Measurements from ENCODE around the gene HSPH1. TPM values are rescaled to one million over a fixed set of nuclear protein-coding genes. Genes with fewer than 3 reads are reported as not detected.

Gene HSPH1
- total RNA-seq, 1 donor from 2014 or later, result 114 TPM

DNA sequence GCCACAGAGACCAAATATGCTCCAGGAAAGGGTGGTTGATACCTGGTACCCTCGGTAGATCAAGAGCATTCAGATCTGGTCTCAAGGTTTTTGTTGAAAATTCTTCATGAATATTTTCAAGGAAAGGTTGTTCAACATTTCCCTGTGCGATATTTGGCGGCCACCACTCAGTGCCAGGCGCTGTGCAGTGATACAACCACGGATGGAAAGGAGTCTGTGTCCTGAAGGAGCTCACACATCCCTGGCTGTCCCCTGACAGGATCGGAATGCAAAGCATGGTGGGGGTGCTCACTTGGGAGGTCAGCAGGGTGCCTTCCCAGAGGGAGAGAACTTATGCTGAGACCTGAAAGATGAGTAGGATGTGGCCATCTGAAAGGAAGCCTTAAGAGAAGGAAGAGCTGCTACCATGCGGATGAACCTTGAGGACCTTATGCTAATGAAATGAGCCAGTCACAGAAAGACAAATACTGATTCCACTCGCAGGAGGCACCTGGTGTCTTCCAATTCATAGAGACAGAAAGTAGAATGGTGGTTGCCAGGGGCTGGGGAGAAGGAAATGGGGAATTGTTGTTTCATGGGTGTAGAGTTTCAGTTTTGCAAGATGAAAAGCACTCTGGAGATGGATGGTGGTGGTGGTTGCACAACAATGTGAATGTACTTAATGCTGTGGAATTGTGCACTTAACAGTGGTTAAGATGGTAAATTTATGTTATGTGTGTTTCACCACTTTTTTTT lies 41.6 kb downstream of the HSPH1 start:
- peaks cover 8% of the 10 kb centered on the region for H3K27me3 Mint-ChIP-seq (ENCODE audit: unreplicated experiment)
- H3K4me1 Mint-ChIP-seq (ENCODE audit: low read depth, unreplicated experiment), result peaks cover 26% of the 10 kb centered on the region
- TF ChIP-seq, protein P1, sequence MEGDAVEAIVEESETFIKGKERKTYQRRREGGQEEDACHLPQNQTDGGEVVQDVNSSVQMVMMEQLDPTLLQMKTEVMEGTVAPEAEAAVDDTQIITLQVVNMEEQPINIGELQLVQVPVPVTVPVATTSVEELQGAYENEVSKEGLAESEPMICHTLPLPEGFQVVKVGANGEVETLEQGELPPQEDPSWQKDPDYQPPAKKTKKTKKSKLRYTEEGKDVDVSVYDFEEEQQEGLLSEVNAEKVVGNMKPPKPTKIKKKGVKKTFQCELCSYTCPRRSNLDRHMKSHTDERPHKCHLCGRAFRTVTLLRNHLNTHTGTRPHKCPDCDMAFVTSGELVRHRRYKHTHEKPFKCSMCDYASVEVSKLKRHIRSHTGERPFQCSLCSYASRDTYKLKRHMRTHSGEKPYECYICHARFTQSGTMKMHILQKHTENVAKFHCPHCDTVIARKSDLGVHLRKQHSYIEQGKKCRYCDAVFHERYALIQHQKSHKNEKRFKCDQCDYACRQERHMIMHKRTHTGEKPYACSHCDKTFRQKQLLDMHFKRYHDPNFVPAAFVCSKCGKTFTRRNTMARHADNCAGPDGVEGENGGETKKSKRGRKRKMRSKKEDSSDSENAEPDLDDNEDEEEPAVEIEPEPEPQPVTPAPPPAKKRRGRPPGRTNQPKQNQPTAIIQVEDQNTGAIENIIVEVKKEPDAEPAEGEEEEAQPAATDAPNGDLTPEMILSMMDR (IDR thresholded peaks at IDR 0.05; ENCODE audit: partially characterized antibody, unreplicated experiment), result no peak
- DNase-seq, result no peak
- H3K9me3 Mint-ChIP-seq (ENCODE audit: unreplicated experiment), result peaks cover 8% of the 10 kb centered on the region
- H3K27ac Mint-ChIP-seq (ENCODE audit: unreplicated experiment), result no peak overlapping the region
- H3K36me3 Mint-ChIP-seq (ENCODE audit: unreplicated experiment), result no peaks in the 10 kb centered on the region
- no peak overlapping the region for H3K4me3 Mint-ChIP-seq (ENCODE audit: unreplicated experiment)

DNA sequence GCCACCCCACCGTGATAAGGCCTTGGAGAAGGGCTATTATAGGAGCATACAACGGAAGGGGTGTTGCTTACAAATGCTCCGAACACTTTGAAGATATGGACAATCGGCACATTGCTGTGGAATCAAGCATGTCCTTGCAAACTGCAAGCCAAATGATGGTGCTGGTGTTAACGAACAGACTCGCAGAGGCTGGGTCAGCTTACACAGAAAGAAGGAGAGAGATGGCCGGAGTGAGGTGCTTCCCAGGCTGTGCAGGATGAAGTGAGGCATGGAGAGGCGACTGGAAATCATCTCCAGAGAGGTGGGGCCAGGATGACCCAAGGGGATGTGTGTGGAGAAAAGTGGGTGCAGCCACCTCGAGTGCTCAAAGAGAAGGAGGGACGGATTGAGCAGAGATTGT lies 42.2 kb downstream of the HSPH1 start:
- no peak overlapping the region for H3K27ac Mint-ChIP-seq (ENCODE audit: unreplicated experiment)
- H3K27me3 Mint-ChIP-seq (ENCODE audit: unreplicated experiment), result peaks cover 6% of the 10 kb centered on the region
- H3K4me1 Mint-ChIP-seq (ENCODE audit: low read depth, unreplicated experiment), result peaks cover 20% of the 10 kb centered on the region
- TF ChIP-seq, protein P1 (IDR thresholded peaks at IDR 0.05; ENCODE audit: partially characterized antibody, unreplicated experiment), result no peak
- H3K9me3 Mint-ChIP-seq (ENCODE audit: unreplicated experiment), result peaks cover 5% of the 10 kb centered on the region
- H3K4me3 Mint-ChIP-seq (ENCODE audit: unreplicated experiment), result peak overlapping the region; percentile 55
- H3K36me3 Mint-ChIP-seq (ENCODE audit: unreplicated experiment), result no peaks in the 10 kb centered on the region
- no peak for DNase-seq

DNA sequence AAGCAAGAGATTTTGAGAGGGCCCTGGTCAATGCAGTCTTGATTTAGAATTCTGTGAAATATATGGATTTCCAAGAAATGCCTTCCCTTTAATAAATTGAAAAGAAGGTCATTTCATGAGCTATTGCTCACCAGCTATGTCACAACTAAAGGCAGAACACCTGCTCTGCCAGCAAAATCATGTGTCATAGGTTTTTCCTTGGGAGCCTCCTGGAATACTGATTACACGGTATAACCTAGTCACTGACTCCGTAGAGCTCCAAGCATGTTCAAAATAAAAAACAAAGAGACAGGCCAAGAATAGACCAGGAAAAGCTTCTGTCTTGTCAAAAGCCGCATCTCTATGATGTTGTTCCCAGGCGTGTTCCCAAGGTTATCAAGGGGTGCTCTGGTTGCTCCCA lies 45.5 kb downstream of the HSPH1 start:
- Mint-ChIP-seq H3K36me3 (ENCODE audit: unreplicated experiment) (no peaks in the 10 kb centered on the region), H3K27me3 (ENCODE audit: unreplicated experiment) (peaks cover 4% of the 10 kb centered on the region), H3K9me3 (ENCODE audit: unreplicated experiment) (peaks cover 5% of the 10 kb centered on the region), H3K4me3 (ENCODE audit: unreplicated experiment) (no peak overlapping the region), H3K27ac (ENCODE audit: unreplicated experiment) (no peak overlapping the region), H3K4me1 (ENCODE audit: low read depth, unreplicated experiment) (peaks cover 15% of the 10 kb centered on the region)
- DNase-seq, result no peak
- TF ChIP-seq, protein P1 (IDR thresholded peaks at IDR 0.05; ENCODE audit: partially characterized antibody, unreplicated experiment), result no peak

DNA sequence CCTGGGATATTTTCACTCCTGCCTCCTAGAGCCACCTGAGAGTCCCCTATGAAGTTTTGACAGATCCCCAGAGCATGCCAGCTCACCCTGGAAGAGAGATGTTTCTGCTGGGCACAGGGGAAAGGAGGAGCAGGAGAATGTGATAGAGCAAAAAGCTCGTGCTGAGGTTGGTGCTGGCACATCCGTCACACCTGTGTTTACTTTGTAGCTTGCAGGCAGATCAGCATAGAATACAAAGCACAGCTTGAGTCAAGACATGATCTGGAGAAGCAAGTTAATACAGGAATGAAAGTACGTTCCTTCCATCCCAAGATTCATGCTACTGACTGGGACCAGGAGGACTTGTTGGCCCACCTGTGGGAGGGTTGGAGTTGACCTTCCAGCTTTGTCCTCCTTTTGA lies 46.1 kb downstream of the HSPH1 start:
- peaks cover 3% of the 10 kb centered on the region for H3K9me3 Mint-ChIP-seq (ENCODE audit: unreplicated experiment)
- no peak overlapping the region for H3K4me3 Mint-ChIP-seq (ENCODE audit: unreplicated experiment)
- no peak overlapping the region for H3K27ac Mint-ChIP-seq (ENCODE audit: unreplicated experiment)
- no peak for DNase-seq
- no peaks in the 10 kb centered on the region for H3K36me3 Mint-ChIP-seq (ENCODE audit: unreplicated experiment)
- peaks cover 16% of the 10 kb centered on the region for H3K4me1 Mint-ChIP-seq (ENCODE audit: low read depth, unreplicated experiment)
- TF ChIP-seq, protein P1 (IDR thresholded peaks at IDR 0.05; ENCODE audit: partially characterized antibody, unreplicated experiment), result no peak
- peaks cover 4% of the 10 kb centered on the region for H3K27me3 Mint-ChIP-seq (ENCODE audit: unreplicated experiment)

DNA sequence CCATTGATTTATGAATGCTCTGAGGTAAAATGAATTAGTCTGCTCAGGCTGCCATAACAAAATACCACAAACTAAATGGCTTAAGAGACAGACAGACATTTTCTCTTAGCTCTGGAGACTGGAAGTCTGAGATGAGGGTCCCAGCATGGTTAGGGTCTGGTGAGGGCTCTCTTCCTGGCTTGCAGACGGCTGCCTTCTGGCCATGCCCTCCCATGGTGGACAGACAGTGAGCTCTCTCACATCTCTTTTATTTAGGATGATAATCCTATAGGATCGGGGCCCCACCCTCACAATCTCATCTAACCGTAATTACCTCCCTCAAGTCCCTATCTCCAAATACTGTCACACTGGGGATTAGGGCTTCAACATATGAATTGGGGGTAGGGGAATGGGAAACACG lies 47.1 kb downstream of the HSPH1 start:
- Mint-ChIP-seq H3K36me3 (ENCODE audit: unreplicated experiment) (no peaks in the 10 kb centered on the region), H3K9me3 (ENCODE audit: unreplicated experiment) (peaks cover 3% of the 10 kb centered on the region), H3K4me3 (ENCODE audit: unreplicated experiment) (no peak overlapping the region), H3K27ac (ENCODE audit: unreplicated experiment) (no peak overlapping the region), H3K4me1 (ENCODE audit: low read depth, unreplicated experiment) (peaks cover 17% of the 10 kb centered on the region), H3K27me3 (ENCODE audit: unreplicated experiment) (peaks cover 3% of the 10 kb centered on the region)
- no peak for DNase-seq
- TF ChIP-seq, protein P1 (IDR thresholded peaks at IDR 0.05; ENCODE audit: partially characterized antibody, unreplicated experiment), result no peak
